Measurements from ENCODE around the gene LRRC63.

Gene LRRC63

GRCh38 chr13:46310066-46310465 lies 98.3 kb downstream of the LRRC63 start:
- no peak for DNase-seq (ENCODE audit: low read depth in 1 of 2, low spot score in 1 of 2)
- no peak for TF ChIP-seq SPI1 (IDR thresholded peaks at IDR 0.05; ENCODE audit: borderline replicate concordance, low read depth)
- no peak for TF ChIP-seq GABPA (IDR thresholded peaks at IDR 0.05; ENCODE audit: low read depth)
- TF ChIP-seq CTCF (IDR thresholded peaks at IDR 0.05; ENCODE audit: insufficient read depth, low read length), result no peak
- no peak for TF ChIP-seq REST (IDR thresholded peaks at IDR 0.05; ENCODE audit: insufficient replicate concordance, low read depth)
- TF ChIP-seq POLR2AphosphoS5 (IDR thresholded peaks at IDR 0.05; ENCODE audit: low read depth), result no peak
- Histone ChIP-seq H3K27ac (replicated peaks) (no peak overlapping the region), H3K4me3 (replicated peaks; ENCODE audit: insufficient read depth, low read length) (no peak overlapping the region), H3K27me3 (ENCODE audit: insufficient read depth, poor library complexity, severe bottlenecking) (no peaks in the 10 kb centered on the region)

GRCh38 chr13:46311217-46311616 lies 99.5 kb downstream of the LRRC63 start:
- H3K27me3 ChIP-seq (ENCODE audit: insufficient read depth, poor library complexity, severe bottlenecking), result no peaks in the 10 kb centered on the region
- DNase-seq (ENCODE audit: low read depth in 1 of 2, low spot score in 1 of 2), result no peak
- TF ChIP-seq CTCF (IDR thresholded peaks at IDR 0.05; ENCODE audit: insufficient read depth, low read length), result no peak
- TF ChIP-seq REST (IDR thresholded peaks at IDR 0.05; ENCODE audit: insufficient replicate concordance, low read depth), result no peak
- no peak for TF ChIP-seq GABPA (IDR thresholded peaks at IDR 0.05; ENCODE audit: low read depth)
- no peak for TF ChIP-seq POLR2AphosphoS5 (IDR thresholded peaks at IDR 0.05; ENCODE audit: low read depth)
- TF ChIP-seq SPI1 (IDR thresholded peaks at IDR 0.05; ENCODE audit: borderline replicate concordance, low read depth), result no peak
- H3K27ac ChIP-seq (replicated peaks), result no peak overlapping the region
- H3K4me3 ChIP-seq (replicated peaks; ENCODE audit: insufficient read depth, low read length), result no peak overlapping the region

GRCh38 chr13:46313024-46313423 lies 101.3 kb downstream of the LRRC63 start:
- no peak for TF ChIP-seq REST (IDR thresholded peaks at IDR 0.05; ENCODE audit: insufficient replicate concordance, low read depth)
- TF ChIP-seq CTCF (IDR thresholded peaks at IDR 0.05; ENCODE audit: insufficient read depth, low read length), result no peak
- no peak for TF ChIP-seq GABPA (IDR thresholded peaks at IDR 0.05; ENCODE audit: low read depth)
- no peak for TF ChIP-seq POLR2AphosphoS5 (IDR thresholded peaks at IDR 0.05; ENCODE audit: low read depth)
- TF ChIP-seq SPI1 (IDR thresholded peaks at IDR 0.05; ENCODE audit: borderline replicate concordance, low read depth), result peak; percentile 37; the same call in 1 of the 2 replicates
- Histone ChIP-seq H3K27ac (replicated peaks) (peak overlapping the region; percentile 73), H3K27me3 (ENCODE audit: insufficient read depth, poor library complexity, severe bottlenecking) (no peaks in the 10 kb centered on the region), H3K4me3 (replicated peaks; ENCODE audit: insufficient read depth, low read length) (no peak overlapping the region)
- no peak for DNase-seq (ENCODE audit: low read depth in 1 of 2, low spot score in 1 of 2)

All from HL-60 (cell line).